Cardiac ventricle fibroblast (primary cell): ENCODE measurements around the gene RFT1. TPM values are rescaled to one million over a fixed set of nuclear protein-coding genes. Genes with fewer than 3 reads are reported as not detected.

Experiments used
- total RNA-seq: library from RNA; depleted of rRNA; stranded (reverse); fragments of >200 nt; gene quantifications from 2 replicates; pipeline ENCODE4 v1.2.3, GENCODE V29; 2015

Gene RFT1
- 8.6 and 10.4 TPM in 2 replicates for total RNA-seq

GRCh38 chr3:53130179-53131061 is at the start of gene RFT1:
TSS of gene RFT1 (minus strand) at chr3:53130435. CDS start at chr3:53130400, 35 bp downstream.

GRCh38 chr3:53160660-53161449 is 30.6 kb upstream of the RFT1 start, which contains the start of gene PRKCD:
TSS of gene PRKCD (plus strand) at chr3:53161209. CDS start at chr3:53178423, 17,214 bp downstream.

GRCh38 chr3:53045518-53046170 is 84.6 kb downstream of the RFT1 start, which contains the start of gene SFMBT1:
TSS of gene SFMBT1 (minus strand) at chr3:53046073. CDS start at chr3:52969128, 76,945 bp downstream.

Other genes starting within 250 kb of the RFT1 start
- 10.8 and 23.7 TPM in 2 replicates for gene STIMATE, start 232.9 kb downstream of the RFT1 start, total RNA-seq
- gene SFMBT1, start 84.4 kb downstream of the RFT1 start, total RNA-seq: 2.0 and 2.8 TPM in 2 replicates
- gene PRKCD, start 30.8 kb upstream of the RFT1 start, total RNA-seq: 7.5 and 10.3 TPM in 2 replicates
- gene TKT, start 125.6 kb upstream of the RFT1 start, total RNA-seq: 705 and 712 TPM in 2 replicates
- gene DCP1A, start 217.1 kb upstream of the RFT1 start, total RNA-seq: 12.9 and 14.3 TPM in 2 replicates